Measurements from ENCODE around the gene KLHL42.
"Not testable (repeated sequence)": the region's sequence is repeated elsewhere in the genome, so short reads cannot be mapped to it uniquely, and the experiment has no call there.

Gene KLHL42

GRCh38 chr12:27779920-27780611 is at the start of gene KLHL42, which contains the start of gene MANSC4:
Gene KLHL42, plus strand, starts transcription at chr12:27780233. Its CDS starts 98 bp downstream, at chr12:27780331.
Gene MANSC4, minus strand, starts transcription at chr12:27780236. Its CDS starts 8,960 bp downstream, at chr12:27771276.
- peaks cover 22% of the 10 kb centered on the region for H3K4me1 ChIP-seq (ENCODE audit: control insufficient read depth, insufficient read depth, low read length)
- no peaks in the 10 kb centered on the region for H3K27me3 ChIP-seq (ENCODE audit: control insufficient read depth in 1 of 2, insufficient read depth in 2 of 2, low read length in 2 of 2)
- peak within 1 kb of the TSS; percentile 96 to 99 for H3K9ac ChIP-seq (ENCODE audit: low read length in 2 of 2)
- no peaks in the 10 kb centered on the region for H3K9me3 ChIP-seq (ENCODE audit: control insufficient read depth in 2 of 2, low read length in 2 of 2)
- no peaks in the 10 kb centered on the region for H3K36me3 ChIP-seq (ENCODE audit: control insufficient read depth in 2 of 2, insufficient read depth in 2 of 2, low read length in 2 of 2)
- H3K4me3 ChIP-seq (ENCODE audit: low read length in 2 of 2) = peak within 1 kb of the TSS; percentile 94 to 98
- peak within 1 kb of the TSS; percentile 92 for H3K27ac ChIP-seq (ENCODE audit: low read length)

- H3K9me3 ChIP-seq (ENCODE audit: control insufficient read depth in 2 of 2, low read length in 2 of 2) = no peaks in the 10 kb centered on the region
- H3K36me3 ChIP-seq (ENCODE audit: control insufficient read depth in 2 of 2, insufficient read depth in 2 of 2, low read length in 2 of 2) = peaks cover 5 to 14% of the 10 kb centered on the region in 2 donors
- H3K27me3 ChIP-seq (ENCODE audit: control insufficient read depth in 1 of 2, insufficient read depth in 2 of 2, low read length in 2 of 2) = no peaks in the 10 kb centered on the region
- H3K27ac ChIP-seq (ENCODE audit: low read length) = no peak overlapping the region
- H3K4me1 ChIP-seq (ENCODE audit: control insufficient read depth, insufficient read depth, low read length) = no peaks in the 10 kb centered on the region
- H3K9ac ChIP-seq (ENCODE audit: low read length in 2 of 2) = no peak overlapping the region
- no peak overlapping the region for H3K4me3 ChIP-seq (ENCODE audit: low read length in 2 of 2)
Measured at GRCh38 chr12:27732281-27732680, 47.8 kb upstream of the KLHL42 start.

GRCh38 chr12:27733052-27733656 is 46.9 kb upstream of the KLHL42 start:
- no peak overlapping the region for H3K9ac ChIP-seq (ENCODE audit: low read length in 2 of 2)
- peaks cover 5 to 13% of the 10 kb centered on the region in 2 donors for H3K36me3 ChIP-seq (ENCODE audit: control insufficient read depth in 2 of 2, insufficient read depth in 2 of 2, low read length in 2 of 2)
- no peaks in the 10 kb centered on the region for H3K9me3 ChIP-seq (ENCODE audit: control insufficient read depth in 2 of 2, low read length in 2 of 2)
- H3K27ac ChIP-seq (ENCODE audit: low read length) = no peak overlapping the region
- H3K4me1 ChIP-seq (ENCODE audit: control insufficient read depth, insufficient read depth, low read length) = no peaks in the 10 kb centered on the region
- H3K27me3 ChIP-seq (ENCODE audit: control insufficient read depth in 1 of 2, insufficient read depth in 2 of 2, low read length in 2 of 2) = no peaks in the 10 kb centered on the region
- no peak overlapping the region for H3K4me3 ChIP-seq (ENCODE audit: low read length in 2 of 2)

- H3K4me3 ChIP-seq (ENCODE audit: low read length in 2 of 2) = no peak overlapping the region
- H3K27ac ChIP-seq (ENCODE audit: low read length) = no peak overlapping the region
- H3K9me3 ChIP-seq (ENCODE audit: control insufficient read depth in 2 of 2, low read length in 2 of 2) = no peaks in the 10 kb centered on the region
- H3K4me1 ChIP-seq (ENCODE audit: control insufficient read depth, insufficient read depth, low read length) = no peaks in the 10 kb centered on the region
- no peak overlapping the region for H3K9ac ChIP-seq (ENCODE audit: low read length in 2 of 2)
- peaks cover 5 to 13% of the 10 kb centered on the region in 2 donors for H3K36me3 ChIP-seq (ENCODE audit: control insufficient read depth in 2 of 2, insufficient read depth in 2 of 2, low read length in 2 of 2)
- H3K27me3 ChIP-seq (ENCODE audit: control insufficient read depth in 1 of 2, insufficient read depth in 2 of 2, low read length in 2 of 2) = no peaks in the 10 kb centered on the region
Measured at GRCh38 chr12:27733791-27734190, 46.2 kb upstream of the KLHL42 start.

- H3K4me3 ChIP-seq (ENCODE audit: low read length in 2 of 2); H3K9me3 ChIP-seq (ENCODE audit: control insufficient read depth in 2 of 2, low read length in 2 of 2); H3K27ac ChIP-seq (ENCODE audit: low read length); H3K4me1 ChIP-seq (ENCODE audit: control insufficient read depth, insufficient read depth, low read length); H3K27me3 ChIP-seq (ENCODE audit: control insufficient read depth in 1 of 2, insufficient read depth in 2 of 2, low read length in 2 of 2); H3K9ac ChIP-seq (ENCODE audit: low read length in 2 of 2): not testable (repeated sequence)
- peaks cover 5 to 12% of the 10 kb centered on the region in 2 donors for H3K36me3 ChIP-seq (ENCODE audit: control insufficient read depth in 2 of 2, insufficient read depth in 2 of 2, low read length in 2 of 2)
Measured at GRCh38 chr12:27734321-27734720, 45.7 kb upstream of the KLHL42 start.

GRCh38 chr12:27743601-27744000 is 36.4 kb upstream of the KLHL42 start:
- no peaks in the 10 kb centered on the region for H3K27me3 ChIP-seq (ENCODE audit: control insufficient read depth in 1 of 2, insufficient read depth in 2 of 2, low read length in 2 of 2)
- H3K9me3 ChIP-seq (ENCODE audit: control insufficient read depth in 2 of 2, low read length in 2 of 2) = no peaks in the 10 kb centered on the region
- H3K4me3 ChIP-seq (ENCODE audit: low read length in 2 of 2) = no peak overlapping the region
- peaks cover 7 to 12% of the 10 kb centered on the region in 2 donors for H3K36me3 ChIP-seq (ENCODE audit: control insufficient read depth in 2 of 2, insufficient read depth in 2 of 2, low read length in 2 of 2)
- H3K4me1 ChIP-seq (ENCODE audit: control insufficient read depth, insufficient read depth, low read length) = peaks cover 4% of the 10 kb centered on the region
- no peak overlapping the region for H3K27ac ChIP-seq (ENCODE audit: low read length)
- no peak overlapping the region for H3K9ac ChIP-seq (ENCODE audit: low read length in 2 of 2)

- H3K4me1 ChIP-seq (ENCODE audit: control insufficient read depth, insufficient read depth, low read length); H3K4me3 ChIP-seq (ENCODE audit: low read length in 2 of 2); H3K9me3 ChIP-seq (ENCODE audit: control insufficient read depth in 2 of 2, low read length in 2 of 2); H3K27me3 ChIP-seq (ENCODE audit: control insufficient read depth in 1 of 2, insufficient read depth in 2 of 2, low read length in 2 of 2); H3K27ac ChIP-seq (ENCODE audit: low read length); H3K9ac ChIP-seq (ENCODE audit: low read length in 2 of 2); H3K36me3 ChIP-seq (ENCODE audit: control insufficient read depth in 2 of 2, insufficient read depth in 2 of 2, low read length in 2 of 2): not testable (repeated sequence)
Measured at GRCh38 chr12:27745734-27746133, 34.3 kb upstream of the KLHL42 start.

- H3K9me3 ChIP-seq (ENCODE audit: control insufficient read depth in 2 of 2, low read length in 2 of 2) = no peaks in the 10 kb centered on the region
- H3K27me3 ChIP-seq (ENCODE audit: control insufficient read depth in 1 of 2, insufficient read depth in 2 of 2, low read length in 2 of 2) = no peaks in the 10 kb centered on the region
- H3K9ac ChIP-seq (ENCODE audit: low read length in 2 of 2) = peak overlapping the region in 1 of 2 donors; percentile 43
- no peak overlapping the region for H3K4me3 ChIP-seq (ENCODE audit: low read length in 2 of 2)
- H3K4me1 ChIP-seq (ENCODE audit: control insufficient read depth, insufficient read depth, low read length) = peaks cover 7% of the 10 kb centered on the region
- peaks cover 5 to 9% of the 10 kb centered on the region in 2 donors for H3K36me3 ChIP-seq (ENCODE audit: control insufficient read depth in 2 of 2, insufficient read depth in 2 of 2, low read length in 2 of 2)
- H3K27ac ChIP-seq (ENCODE audit: low read length) = peak overlapping the region; percentile 68
Measured at GRCh38 chr12:27747111-27747820, 32.8 kb upstream of the KLHL42 start.

GRCh38 chr12:27751386-27752047 is 28.5 kb upstream of the KLHL42 start:
- no peak overlapping the region for H3K27ac ChIP-seq (ENCODE audit: low read length)
- no peak overlapping the region for H3K4me3 ChIP-seq (ENCODE audit: low read length in 2 of 2)
- H3K9me3 ChIP-seq (ENCODE audit: control insufficient read depth in 2 of 2, low read length in 2 of 2) = no peaks in the 10 kb centered on the region
- H3K9ac ChIP-seq (ENCODE audit: low read length in 2 of 2) = no peak overlapping the region
- H3K27me3 ChIP-seq (ENCODE audit: control insufficient read depth in 1 of 2, insufficient read depth in 2 of 2, low read length in 2 of 2) = no peaks in the 10 kb centered on the region
- peaks cover 7% of the 10 kb centered on the region for H3K4me1 ChIP-seq (ENCODE audit: control insufficient read depth, insufficient read depth, low read length)
- peaks cover 0 to 6% of the 10 kb centered on the region in 2 donors for H3K36me3 ChIP-seq (ENCODE audit: control insufficient read depth in 2 of 2, insufficient read depth in 2 of 2, low read length in 2 of 2)

GRCh38 chr12:27754795-27755194 is 25.2 kb upstream of the KLHL42 start:
- H3K9ac ChIP-seq (ENCODE audit: low read length in 2 of 2) = no peak overlapping the region
- H3K27me3 ChIP-seq (ENCODE audit: control insufficient read depth in 1 of 2, insufficient read depth in 2 of 2, low read length in 2 of 2) = no peaks in the 10 kb centered on the region
- H3K27ac ChIP-seq (ENCODE audit: low read length) = no peak overlapping the region
- H3K4me3 ChIP-seq (ENCODE audit: low read length in 2 of 2) = no peak overlapping the region
- no peaks in the 10 kb centered on the region for H3K9me3 ChIP-seq (ENCODE audit: control insufficient read depth in 2 of 2, low read length in 2 of 2)
- H3K36me3 ChIP-seq (ENCODE audit: control insufficient read depth in 2 of 2, insufficient read depth in 2 of 2, low read length in 2 of 2) = peaks cover 0 to 8% of the 10 kb centered on the region in 2 donors
- H3K4me1 ChIP-seq (ENCODE audit: control insufficient read depth, insufficient read depth, low read length) = no peaks in the 10 kb centered on the region
